LNCaP clone FGC (cell line): ENCODE measurements around the gene OR2B6.
"Not testable (repeated sequence)": the region's sequence is repeated elsewhere in the genome, so short reads cannot be mapped to it uniquely, and the experiment has no call there.

Experiments used
- DNase-seq: peaks from one replicate; pipeline ENCODE4 v3.0.0-alpha.2; 2011; ENCODE audit warnings: low read depth
- H3K4me3 ChIP-seq: 2 replicates; pipeline ENCODE4 v1.5.1; 2011; ENCODE audit warnings: mild to moderate bottlenecking, low read depth, low read length, control low read depth
- CTCF ChIP-seq: IDR thresholded peaks from 2 replicates; pipeline ENCODE4 v1.5.1; 2012; ENCODE audit warnings: mild to moderate bottlenecking; ENCODE audit not compliant: control insufficient read depth, insufficient read depth; ENCODE audit errors: extremely low read depth

The OR2B6 gene

GRCh38 chr6:27956941-27957340, at the start of gene OR2B6:
TSS of gene OR2B6 (plus strand) at chr6:27957241. CDS start at chr6:27957241, 0 bp downstream.
- no peak within 1 kb of the TSS for H3K4me3 ChIP-seq
- no peak for DNase-seq
- TF ChIP-seq CTCF, result no peak

- no peak for TF ChIP-seq CTCF
- DNase-seq, result no peak
- no peak overlapping the region for H3K4me3 ChIP-seq
Measured at GRCh38 chr6:27908017-27908416, 49.0 kb upstream of the OR2B6 start.

- no peak for TF ChIP-seq CTCF
- DNase-seq, result no peak
- no peak within 1 kb of the TSS for H3K4me3 ChIP-seq
Measured at GRCh38 chr6:27911956-27912446, 45.0 kb upstream of the OR2B6 start, which contains the start of gene OR2B2. TSS of gene OR2B2 (minus strand) at chr6:27912396. CDS start at chr6:27912319, 77 bp downstream.

GRCh38 chr6:27922949-27923348, 34.1 kb upstream of the OR2B6 start:
- no peak for TF ChIP-seq CTCF
- no peak for DNase-seq
- no peak overlapping the region for H3K4me3 ChIP-seq

GRCh38 chr6:27924179-27924578, 32.9 kb upstream of the OR2B6 start:
- no peak for TF ChIP-seq CTCF
- no peak overlapping the region for H3K4me3 ChIP-seq
- DNase-seq, result no peak

- DNase-seq, H3K4me3 ChIP-seq: not testable (repeated sequence)
Measured at GRCh38 chr6:27928041-27928440, 29.0 kb upstream of the OR2B6 start.

GRCh38 chr6:27929930-27930329, 27.1 kb upstream of the OR2B6 start:
- DNase-seq, result not testable (repeated sequence)

GRCh38 chr6:27931209-27931608, 25.8 kb upstream of the OR2B6 start:
- no peak for TF ChIP-seq CTCF
- DNase-seq, result no peak

More at GRCh38 chr6:27929930-27930329, 27.1 kb upstream of the OR2B6 start:
- not testable (repeated sequence) for H3K4me3 ChIP-seq

More at GRCh38 chr6:27931209-27931608, 25.8 kb upstream of the OR2B6 start:
- H3K4me3 ChIP-seq, result no peak overlapping the region
